HCT116 (cell line): ENCODE data around the gene CEP112.

Experiments used
- CBX3 ChIP-seq: IDR thresholded peaks from 2 replicates; pipeline ENCODE4 v1.6.1; 2012; ENCODE audit warnings: low read depth
- CEBPB ChIP-seq: IDR thresholded peaks from 2 replicates; pipeline ENCODE4 v1.6.1; 2012; ENCODE audit warnings: low read depth
- CTCF ChIP-seq, 3 experiments: fragments of 200-600 bp in 1 of 3; sonication (generic) in 1 of 3; IDR thresholded peaks in 2 of 3; conservative IDR thresholded peaks in 1 of 3; 2 replicates each; pipeline ENCODE4 v1.5.1; 2012 to 2017; ENCODE audit warnings: low read depth in 2 of 3, low read length in 2 of 3, antibody characterized with exemption in 1 of 3, borderline replicate concordance in 1 of 3, control low read depth in 1 of 3, mild to moderate bottlenecking in 1 of 3, mixed read lengths in 1 of 3, mixed run types in 1 of 3, moderate library complexity in 1 of 3; ENCODE audit not compliant: insufficient read depth in 1 of 3
- EGR1 ChIP-seq: IDR thresholded peaks from 2 replicates; pipeline ENCODE4 v1.6.1; 2012; ENCODE audit warnings: low read depth
- EZH2 ChIP-seq: fragments of 200-600 bp; sonication (generic); IDR thresholded peaks from 2 replicates; pipeline ENCODE4 v1.6.1; 2017; ENCODE audit warnings: antibody characterized with exemption, mixed run types
- EZH2phosphoT487 ChIP-seq: fragments of 200-600 bp; IDR thresholded peaks from 2 replicates; pipeline ENCODE4 v1.6.1; 2018; ENCODE audit warnings: antibody characterized with exemption, borderline replicate concordance
- JUND ChIP-seq: IDR thresholded peaks from 2 replicates; pipeline ENCODE4 v1.6.1; 2012
- MAX ChIP-seq: IDR thresholded peaks from 2 replicates; pipeline ENCODE4 v1.6.1; 2012
- POLR2A ChIP-seq: IDR thresholded peaks from 2 replicates; pipeline ENCODE4 v1.7.0; 2011; ENCODE audit warnings: borderline replicate concordance; ENCODE audit not compliant: insufficient read depth, insufficient read length; ENCODE audit errors: extremely low read depth
- POLR2AphosphoS5 ChIP-seq: IDR thresholded peaks from 2 replicates; pipeline ENCODE4 v1.6.1; 2011; ENCODE audit warnings: mild to moderate bottlenecking, low read depth, low read length, moderate library complexity
- RAD21 ChIP-seq: IDR thresholded peaks from 2 replicates; pipeline ENCODE4 v1.6.1; 2012; ENCODE audit warnings: low read depth, mild to moderate bottlenecking
- SIN3A ChIP-seq: IDR thresholded peaks from 2 replicates; pipeline ENCODE4 v1.6.1; 2012; ENCODE audit warnings: low read depth
- SRF ChIP-seq: IDR thresholded peaks from 2 replicates; pipeline ENCODE4 v1.6.1; 2012; ENCODE audit warnings: low read depth
- ZFX ChIP-seq: fragments of 450-650 bp; IDR thresholded peaks from 2 replicates; pipeline ENCODE4 v1.6.1; 2017

GRCh38 chr17:65667656-65668055, 524.3 kb downstream of the CEP112 start:
- no peak for TF ChIP-seq CTCF (IDR thresholded peaks at IDR 0.05 in 2 of 3, conservative IDR thresholded peaks at IDR 0.05 in 1 of 3; ENCODE audit: borderline replicate concordance in 1 of 3, insufficient read depth in 1 of 3, low read depth in 2 of 3, low read length in 2 of 3)
- TF ChIP-seq EZH2phosphoT487 = no peak
- TF ChIP-seq SIN3A = no peak
- no peak for TF ChIP-seq SRF
- no peak for TF ChIP-seq CEBPB
- no peak for TF ChIP-seq RAD21
- no peak for TF ChIP-seq EZH2
- no peak for TF ChIP-seq POLR2A
- TF ChIP-seq EGR1 = no peak
- no peak for TF ChIP-seq POLR2AphosphoS5
- TF ChIP-seq JUND = no peak
- no peak for TF ChIP-seq ZFX
- no peak for TF ChIP-seq MAX
- TF ChIP-seq CBX3 = no peak
